Hepatocyte (in vitro differentiated cells): Measurements from ENCODE around the gene ARRDC1.

Source experiments
- EZH2 ChIP-seq: fragments of 200-600 bp; sonication (generic); IDR thresholded peaks from 2 replicates; pipeline ENCODE4 v1.6.1; 2016; ENCODE audit warnings: antibody characterized with exemption, mild to moderate bottlenecking, borderline replicate concordance
- EZH2phosphoT487 ChIP-seq: fragments of 200-600 bp; sonication (generic); IDR thresholded peaks from one replicate; pipeline ENCODE4 v1.6.1; 2018; ENCODE audit warnings: antibody characterized with exemption, mild to moderate bottlenecking, low read depth, moderate library complexity; ENCODE audit not compliant: unreplicated experiment, severe bottlenecking
- TF ChIP-seq, protein P1 (sequence below): fragments of 200-600 bp; sonication (generic); IDR thresholded peaks from 2 replicates; pipeline ENCODE4 v1.5.1; 2016; ENCODE audit warnings: antibody characterized with exemption, mild to moderate bottlenecking; ENCODE audit not compliant: poor library complexity

DNA sequence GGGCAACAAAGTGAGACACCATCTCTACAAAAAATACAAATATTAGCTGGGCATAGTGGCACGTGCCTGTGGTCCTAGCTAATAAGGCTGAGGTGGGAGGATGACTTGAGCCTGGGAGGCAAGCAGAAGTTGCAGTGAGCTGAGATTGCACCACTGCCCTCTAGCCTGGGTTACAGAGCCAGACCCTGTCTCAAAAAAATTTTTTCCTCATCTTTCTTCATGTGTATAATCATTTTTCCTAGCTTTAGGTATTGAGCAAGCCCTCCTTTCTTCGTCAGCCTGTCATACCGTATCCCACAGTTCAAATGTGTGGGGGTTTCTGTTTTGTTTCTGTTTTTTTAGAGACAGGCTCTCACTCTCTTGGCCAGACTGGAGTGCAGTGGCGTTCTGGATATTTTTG, 54.7 kb downstream of the ARRDC1 start:
- TF ChIP-seq, protein P1, sequence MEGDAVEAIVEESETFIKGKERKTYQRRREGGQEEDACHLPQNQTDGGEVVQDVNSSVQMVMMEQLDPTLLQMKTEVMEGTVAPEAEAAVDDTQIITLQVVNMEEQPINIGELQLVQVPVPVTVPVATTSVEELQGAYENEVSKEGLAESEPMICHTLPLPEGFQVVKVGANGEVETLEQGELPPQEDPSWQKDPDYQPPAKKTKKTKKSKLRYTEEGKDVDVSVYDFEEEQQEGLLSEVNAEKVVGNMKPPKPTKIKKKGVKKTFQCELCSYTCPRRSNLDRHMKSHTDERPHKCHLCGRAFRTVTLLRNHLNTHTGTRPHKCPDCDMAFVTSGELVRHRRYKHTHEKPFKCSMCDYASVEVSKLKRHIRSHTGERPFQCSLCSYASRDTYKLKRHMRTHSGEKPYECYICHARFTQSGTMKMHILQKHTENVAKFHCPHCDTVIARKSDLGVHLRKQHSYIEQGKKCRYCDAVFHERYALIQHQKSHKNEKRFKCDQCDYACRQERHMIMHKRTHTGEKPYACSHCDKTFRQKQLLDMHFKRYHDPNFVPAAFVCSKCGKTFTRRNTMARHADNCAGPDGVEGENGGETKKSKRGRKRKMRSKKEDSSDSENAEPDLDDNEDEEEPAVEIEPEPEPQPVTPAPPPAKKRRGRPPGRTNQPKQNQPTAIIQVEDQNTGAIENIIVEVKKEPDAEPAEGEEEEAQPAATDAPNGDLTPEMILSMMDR: no peak
- TF ChIP-seq EZH2: no peak
- TF ChIP-seq EZH2phosphoT487: no peak
